K562 (cell line): Measurements from ENCODE around the gene HRG.

ENCODE experiments used
- CHD4 ChIP-seq: fragments of 200-600 bp; sonication (generic); IDR thresholded peaks from 3 replicates; pipeline ENCODE4 v1.6.1; 2012; ENCODE audit warnings: low read depth, mild to moderate bottlenecking, mixed read lengths, low read length, inconsistent platforms; ENCODE audit not compliant: insufficient read depth, insufficient replicate concordance, poor library complexity, severe bottlenecking
- CTCF ChIP-seq, 3 experiments: IDR thresholded peaks in 2 of 3; conservative IDR thresholded peaks in 1 of 3; 2 replicates each; pipeline ENCODE4 v1.5.1; 2011 to 2012; ENCODE audit warnings: low read length in 3 of 3, mild to moderate bottlenecking in 3 of 3, control low read depth in 2 of 3, improper control_type of control experiment in 1 of 3, inconsistent platforms in 1 of 3, low read depth in 1 of 3, mixed read lengths in 1 of 3, moderate library complexity in 1 of 3; ENCODE audit not compliant: insufficient read depth in 2 of 3
- EGR1 ChIP-seq: fragments of 450-650 bp; conservative IDR thresholded peaks from 2 replicates; pipeline ENCODE4 v1.6.1; 2017; ENCODE audit warnings: mild to moderate bottlenecking
- EP400 ChIP-seq: fragments of 450-650 bp; IDR thresholded peaks from 2 replicates; pipeline ENCODE4 v1.6.1; 2017; ENCODE audit warnings: antibody characterized with exemption, mild to moderate bottlenecking, moderate library complexity
- FOXK2 ChIP-seq, 2 experiments: fragments of 450-650 bp; IDR thresholded peaks in 1 of 2; conservative IDR thresholded peaks in 1 of 2; 2 replicates each; pipeline ENCODE4 v1.6.1; 2016; ENCODE audit warnings: low read depth in 2 of 2, mild to moderate bottlenecking in 1 of 2
- MXI1 ChIP-seq: IDR thresholded peaks from 2 replicates; pipeline ENCODE4 v1.6.1; 2011; ENCODE audit warnings: low read depth, mild to moderate bottlenecking, improper control_type of control experiment, low read length
- SMAD4 ChIP-seq: fragments of 250-450 bp; sonication (Bioruptor Pico); conservative IDR thresholded peaks from 2 replicates; pipeline ENCODE4 v1.8.0; 2021; ENCODE audit warnings: inconsistent platforms, mild to moderate bottlenecking, moderate library complexity
- SRF ChIP-seq, 2 experiments: fragments of 250-450, 450-650 bp in 1 of 2; sonication (Bioruptor Pico) in 1 of 2; sonication (generic) in 1 of 2; formaldehyde crosslinking; IDR thresholded peaks; 2 replicates each; pipeline versions ENCODE4 v1.5.0 to v1.5.1; 2020 to 2022; ENCODE audit warnings: mild to moderate bottlenecking in 1 of 2, missing genetic modification reagents in 1 of 2
- ZNF263 ChIP-seq: sonication (generic); formaldehyde crosslinking; IDR thresholded peaks from 2 replicates; pipeline ENCODE4 v1.8.0; 2022; ENCODE audit warnings: mild to moderate bottlenecking, missing genetic modification reagents, borderline replicate concordance
- ZNF551 ChIP-seq: fragments of 250-450 bp; sonication (Bioruptor Pico); IDR thresholded peaks from 2 replicates; pipeline ENCODE4 v1.5.0; 2021; ENCODE audit warnings: mild to moderate bottlenecking, moderate library complexity

GRCh38 chr3:186669378-186670084, 3.7 kb downstream of the HRG start:
- TF ChIP-seq EGR1 (no peak), SRF (CRISPR knock-in tag; IDR thresholded peaks at IDR 0.05) (no peak), ZNF263 (CRISPR knock-in tag) (no peak), FOXK2 (conservative IDR thresholded peaks at IDR 0.05 in 1 of 2, IDR thresholded peaks at IDR 0.05 in 1 of 2; ENCODE audit: low read depth in 2 of 2) (no peak), MXI1 (no peak), SMAD4 (no peak), EP400 (no peak), CTCF (IDR thresholded peaks at IDR 0.05 in 2 of 3, conservative IDR thresholded peaks at IDR 0.05 in 1 of 3; ENCODE audit: insufficient read depth in 2 of 3, low read depth in 1 of 3, low read length in 3 of 3) (no peak), CHD4 (no peak), ZNF551 (no peak)
